CD4-positive, alpha-beta T cell (primary cell): ENCODE data around the gene FAM8A1. TPM values are rescaled to one million over a fixed set of nuclear protein-coding genes. Genes with fewer than 3 reads are reported as not detected.
A peak's percentile ranks its signal among the peaks of the same experiment; 100 is the strongest.
"Not testable (repeated sequence)": the region's sequence is repeated elsewhere in the genome, so short reads cannot be mapped to it uniquely, and the experiment has no call there.

Source experiments
- ATAC-seq: fragments of 200-7000 bp; cut with Tn5 transposase; one replicate; pipeline ENCODE4 v1.10.0; 2022; ENCODE audit warnings: mild to moderate bottlenecking; ENCODE audit not compliant: poor library complexity
- CTCF ChIA-PET: fragments of 350-600 bp; sonication (Branson Sonifier 250); formaldehyde crosslinking; loops from one replicate; lab custom pipeline; 2021; ENCODE audit warnings: antibody characterized with exemption, inconsistent platforms; lab: Charles Lee
- POLR2A ChIA-PET: fragments of 350-600 bp; sonication (Branson Sonifier 250); formaldehyde crosslinking; loops from one replicate; lab custom pipeline; 2021; ENCODE audit warnings: antibody characterized with exemption, inconsistent platforms; lab: Charles Lee
- DNase-seq, 14 experiments: peaks; one replicate each; pipeline ENCODE4 v3.0.0-alpha.2; 2013 to 2020; ENCODE audit warnings: mixed read lengths in 2 of 14
- H3K27ac ChIP-seq, 2 donors: one replicate each; pipeline versions ENCODE4 v1.5.1 to v1.7.0; 2013; ENCODE audit warnings: low read length in 2 of 2, low read depth in 1 of 2, mild to moderate bottlenecking in 1 of 2
- H3K27me3 ChIP-seq, 2 experiments: 1 replicate in 1 of 2; 2 replicates in 1 of 2; pipeline versions ENCODE4 v1.6.1 to v1.7.0; 2013; ENCODE audit warnings: low read length in 2 of 2, control low read depth in 1 of 2, mild to moderate bottlenecking in 1 of 2, moderate library complexity in 1 of 2; ENCODE audit not compliant: insufficient read depth in 2 of 2, control insufficient read depth in 1 of 2
- H3K36me3 ChIP-seq: one replicate; pipeline ENCODE4 v1.6.1; 2013; ENCODE audit warnings: low read length, control low read depth; ENCODE audit not compliant: insufficient read depth
- H3K4me1 ChIP-seq: one replicate; pipeline ENCODE4 v1.6.1; 2013; ENCODE audit warnings: low read length, control low read depth; ENCODE audit not compliant: insufficient read depth
- H3K4me3 ChIP-seq: one replicate; pipeline ENCODE4 v1.5.1; 2013; ENCODE audit warnings: mild to moderate bottlenecking, low read length, moderate library complexity
- H3K9me3 ChIP-seq, 2 experiments: 1 replicate in 1 of 2; 2 replicates in 1 of 2; pipeline versions ENCODE4 v1.6.1 to v1.7.0; 2013; ENCODE audit warnings: low read length in 2 of 2, mild to moderate bottlenecking in 2 of 2, control low read depth in 1 of 2, moderate library complexity in 1 of 2; ENCODE audit not compliant: control insufficient read depth in 1 of 2, insufficient read depth in 1 of 2
- H3K27ac Mint-ChIP-seq: one replicate; pipeline ENCODE4 v1.8.0; 2020; ENCODE audit warnings: mixed read lengths
- H3K27me3 Mint-ChIP-seq: one replicate; pipeline ENCODE4 v1.8.0; 2021; ENCODE audit warnings: mixed read lengths
- H3K36me3 Mint-ChIP-seq: one replicate; pipeline ENCODE4 v1.8.0; 2021; ENCODE audit warnings: low read depth, mixed read lengths
- H3K4me1 Mint-ChIP-seq: one replicate; pipeline ENCODE4 v1.8.0; 2021; ENCODE audit warnings: low read depth, mixed read lengths
- H3K4me3 Mint-ChIP-seq: one replicate; pipeline ENCODE4 v1.8.0; 2020; ENCODE audit warnings: mild to moderate bottlenecking, mixed read lengths
- H3K9me3 Mint-ChIP-seq: one replicate; pipeline ENCODE4 v1.8.0; 2020; ENCODE audit warnings: mixed read lengths
- intact Hi-C, 2 experiments: fragments of 100-400 bp; cut with DNase I in 1 of 2; cut with micrococcal nuclease in 1 of 2; formaldehyde crosslinking; loops; one replicate each; pipeline versions ENCODE4 v1.15.1 to v1.9.0; 2023 to 2025; cut with DNase I, micrococcal nuclease
- total RNA-seq, 174 experiments: library from RNA in 2 of 174; stranded (reverse) in 2 of 174; gene quantifications; one replicate each; pipeline ENCODE4 v1.2.3 and lab custom pipeline; 2021 to 2026
- TF ChIP-seq, protein P1 (sequence below): fragments of 200-600 bp; IDR thresholded peaks from one replicate; pipeline ENCODE4 v1.8.0; 2022; ENCODE audit warnings: antibody characterized with exemption, mild to moderate bottlenecking

Gene FAM8A1
- total RNA-seq, 2 experiments from 2014 or later = 31.4 to 31.9 TPM

DNA sequence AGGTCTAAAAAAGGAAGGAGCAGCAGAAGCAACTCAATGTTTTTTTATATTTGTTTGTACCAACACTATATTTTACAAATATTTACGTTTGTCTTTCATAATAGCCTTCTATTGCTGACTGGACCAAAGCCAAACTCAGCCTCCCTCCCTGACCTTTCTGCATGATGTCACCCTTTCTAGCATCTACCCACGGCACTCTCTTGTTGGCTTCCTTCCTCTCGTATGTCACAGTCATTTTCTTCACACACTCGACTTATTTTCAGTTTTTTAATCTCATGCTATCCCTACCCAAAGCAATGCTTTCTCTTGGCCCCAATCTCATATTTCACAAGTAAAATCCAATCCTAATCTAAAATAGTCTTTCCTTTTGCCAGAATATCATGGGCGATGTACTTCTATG is 16.3 kb upstream of the FAM8A1 start:
- Mint-ChIP-seq H3K36me3 (no peaks in the 10 kb centered on the region), H3K4me3 (no peak overlapping the region), H3K9me3 (no peaks in the 10 kb centered on the region), H3K27ac (peak overlapping the region; percentile 7), H3K4me1 (peaks cover 5% of the 10 kb centered on the region), H3K27me3 (peaks cover 5% of the 10 kb centered on the region)
- Histone ChIP-seq H3K36me3 (no peaks in the 10 kb centered on the region), H3K9me3 (peaks cover 0 to 3% of the 10 kb centered on the region in 2 experiments), H3K4me1 (peaks cover 3% of the 10 kb centered on the region), H3K4me3 (no peak overlapping the region), H3K27ac (no peak overlapping the region), H3K27me3 (peaks cover 0 to 4% of the 10 kb centered on the region in 2 experiments)
- DNase-seq (no peak), ATAC-seq (no peak)
- ChIA-PET CTCF (interaction anchor here (0.6 to 1.3 kb wide), 11 partner anchors 12 to 221 kb away, joined by 3 to 5 read pairs (median 4); partner anchors contain the start of gene FAM8A1), POLR2A (interaction anchor here (0.6 to 1.3 kb wide), 4 partner anchors 12 to 220 kb away, joined by 3 to 20 read pairs (median 4); partner anchors contain the start of genes FAM8A1 and NUP153)
- TF ChIP-seq, protein P1, sequence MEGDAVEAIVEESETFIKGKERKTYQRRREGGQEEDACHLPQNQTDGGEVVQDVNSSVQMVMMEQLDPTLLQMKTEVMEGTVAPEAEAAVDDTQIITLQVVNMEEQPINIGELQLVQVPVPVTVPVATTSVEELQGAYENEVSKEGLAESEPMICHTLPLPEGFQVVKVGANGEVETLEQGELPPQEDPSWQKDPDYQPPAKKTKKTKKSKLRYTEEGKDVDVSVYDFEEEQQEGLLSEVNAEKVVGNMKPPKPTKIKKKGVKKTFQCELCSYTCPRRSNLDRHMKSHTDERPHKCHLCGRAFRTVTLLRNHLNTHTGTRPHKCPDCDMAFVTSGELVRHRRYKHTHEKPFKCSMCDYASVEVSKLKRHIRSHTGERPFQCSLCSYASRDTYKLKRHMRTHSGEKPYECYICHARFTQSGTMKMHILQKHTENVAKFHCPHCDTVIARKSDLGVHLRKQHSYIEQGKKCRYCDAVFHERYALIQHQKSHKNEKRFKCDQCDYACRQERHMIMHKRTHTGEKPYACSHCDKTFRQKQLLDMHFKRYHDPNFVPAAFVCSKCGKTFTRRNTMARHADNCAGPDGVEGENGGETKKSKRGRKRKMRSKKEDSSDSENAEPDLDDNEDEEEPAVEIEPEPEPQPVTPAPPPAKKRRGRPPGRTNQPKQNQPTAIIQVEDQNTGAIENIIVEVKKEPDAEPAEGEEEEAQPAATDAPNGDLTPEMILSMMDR = no peak
- intact Hi-C loops = loop anchor here (1.0 to 10.0 kb wide), 6 partner anchors 16 to 571 kb away; partner anchors contain the start of genes FAM8A1 (in 1 of the 2), KDM1B (in 1 of the 2) and TPMT (in 1 of the 2)

DNA sequence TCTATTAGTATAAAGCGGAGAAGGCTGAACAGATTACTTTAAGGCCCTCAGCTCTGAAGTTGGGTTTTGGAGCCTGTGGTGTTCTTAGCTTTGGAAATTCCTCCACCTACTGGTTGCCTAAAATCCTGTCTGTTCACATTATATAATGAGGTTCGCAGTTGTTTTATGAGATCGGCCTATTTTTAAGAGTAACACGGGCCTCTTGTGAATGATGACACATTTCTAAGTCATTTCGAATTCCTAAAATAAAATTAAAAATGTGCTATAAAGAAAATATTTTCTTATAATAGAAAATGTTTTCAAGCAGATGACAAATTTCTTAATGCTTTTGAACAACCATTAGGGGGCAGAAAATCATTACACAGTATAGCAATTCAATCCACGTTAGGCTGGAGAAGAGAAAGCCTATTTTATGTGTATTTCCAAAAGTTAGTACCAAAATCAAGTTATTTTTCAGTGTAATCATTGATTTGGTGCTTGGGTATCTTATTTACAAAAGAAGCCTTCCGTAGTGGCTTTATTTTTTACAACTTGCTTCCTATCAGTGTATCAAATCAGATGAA is 15.8 kb upstream of the FAM8A1 start:
- peaks cover 10% of the 10 kb centered on the region for H3K4me1 Mint-ChIP-seq
- intact Hi-C loops = loop anchor here (1.0 to 10.0 kb wide), 5 partner anchors 16 to 570 kb away; partner anchors contain the start of genes FAM8A1 (in 1 of the 2), KDM1B (in 1 of the 2) and TPMT (in 1 of the 2)
- POLR2A ChIA-PET = interaction anchor here (0.6 to 1.5 kb wide), 5 partner anchors 12 to 220 kb away, joined by 3 to 20 read pairs (median 4); partner anchors contain the start of genes FAM8A1 and NUP153
- H3K27ac ChIP-seq = no peak overlapping the region
- CTCF ChIA-PET = interaction anchor here (0.6 to 1.3 kb wide), 11 partner anchors 11 to 221 kb away, joined by 3 to 5 read pairs (median 4); partner anchors contain the start of gene FAM8A1
- DNase-seq (peak in 4 of 14 experiments; percentile 17 to 70 (median 61)), ATAC-seq (peak; percentile 69)
- peaks cover 0 to 3% of the 10 kb centered on the region in 2 experiments for H3K9me3 ChIP-seq
- peaks cover 5% of the 10 kb centered on the region for H3K27me3 Mint-ChIP-seq
- TF ChIP-seq, protein P1 = peak; percentile 99
- H3K36me3 ChIP-seq = no peaks in the 10 kb centered on the region
- no peaks in the 10 kb centered on the region for H3K36me3 Mint-ChIP-seq
- H3K27me3 ChIP-seq = peaks cover 0 to 3% of the 10 kb centered on the region in 2 experiments
- H3K27ac Mint-ChIP-seq = peak overlapping the region; percentile 7
- no peaks in the 10 kb centered on the region for H3K9me3 Mint-ChIP-seq
- H3K4me3 ChIP-seq = no peak overlapping the region
- no peak overlapping the region for H3K4me3 Mint-ChIP-seq
- H3K4me1 ChIP-seq = peaks cover 5% of the 10 kb centered on the region

DNA sequence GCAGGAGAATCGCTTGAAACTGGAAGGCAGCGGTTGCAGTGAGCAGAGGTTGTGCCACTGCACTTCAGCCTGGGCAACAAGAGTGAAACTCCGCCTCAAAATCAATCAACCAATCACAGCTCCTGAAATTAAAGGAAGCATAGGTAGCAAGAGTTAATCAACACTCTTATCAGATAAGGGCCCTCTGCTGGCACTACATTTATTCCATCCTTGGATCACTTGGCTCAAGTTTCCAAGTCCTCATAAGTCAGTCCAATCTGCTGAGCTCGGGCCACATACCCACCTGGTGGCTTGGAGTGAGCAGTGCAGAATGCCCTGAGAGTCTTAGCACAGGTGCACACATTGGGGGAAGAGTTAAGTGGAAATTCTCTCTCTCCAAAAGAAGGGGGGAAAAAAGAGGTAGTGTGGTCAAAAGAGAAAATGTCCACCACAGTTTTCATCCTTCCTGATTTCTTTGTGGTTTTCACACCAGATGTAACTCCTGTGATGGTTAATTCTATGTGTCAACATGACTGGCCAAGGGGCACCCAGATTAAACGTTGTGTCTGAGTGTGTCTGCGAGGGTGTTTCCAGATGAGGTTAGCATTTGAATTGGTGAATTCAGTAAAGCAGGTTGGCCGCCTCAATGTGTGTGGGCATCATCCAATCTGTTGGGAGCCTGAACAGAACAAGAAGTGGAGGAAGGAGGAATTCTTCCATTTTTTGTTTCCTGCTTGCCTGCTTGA is 14.2 kb upstream of the FAM8A1 start:
- ChIA-PET CTCF (no interaction called here), POLR2A (interaction anchor here (1.5 kb wide), 1 partner anchor 47 kb away, joined by 3 read pairs; no protein-coding TSS in a partner anchor)
- Histone ChIP-seq H3K9me3 (peaks cover 0 to under 1% of the 10 kb centered on the region in 2 experiments), H3K36me3 (no peaks in the 10 kb centered on the region), H3K27me3 (no peaks in the 10 kb centered on the region), H3K4me3 (no peak overlapping the region), H3K4me1 (peaks cover 9% of the 10 kb centered on the region), H3K27ac (no peak overlapping the region)
- H3K36me3 Mint-ChIP-seq = no peaks in the 10 kb centered on the region
- no peaks in the 10 kb centered on the region for H3K9me3 Mint-ChIP-seq
- no peak overlapping the region for H3K27ac Mint-ChIP-seq
- H3K27me3 Mint-ChIP-seq = peaks cover 4% of the 10 kb centered on the region
- peaks cover 23% of the 10 kb centered on the region for H3K4me1 Mint-ChIP-seq
- DNase-seq (peak in 2 of 14 experiments; percentile 23 to 26), ATAC-seq (no peak)
- H3K4me3 Mint-ChIP-seq = no peak overlapping the region
- TF ChIP-seq, protein P1 = no peak
- intact Hi-C loops = loop anchor here (5.0 to 10.0 kb wide), 4 partner anchors 36 to 569 kb away; partner anchors contain the start of genes KDM1B (in 1 of the 2), NUP153 (in 1 of the 2) and TPMT (in 1 of the 2)

GRCh38 chr6:17586623-17587022 is 13.5 kb upstream of the FAM8A1 start:
- H3K36me3 Mint-ChIP-seq, H3K27me3 Mint-ChIP-seq, ATAC-seq, CTCF ChIA-PET, H3K4me3 Mint-ChIP-seq, H3K4me3 ChIP-seq, H3K4me1 ChIP-seq, H3K27me3 ChIP-seq, DNase-seq, H3K9me3 Mint-ChIP-seq, H3K36me3 ChIP-seq, H3K27ac ChIP-seq, H3K27ac Mint-ChIP-seq, H3K9me3 ChIP-seq, POLR2A ChIA-PET: not testable (repeated sequence)
- intact Hi-C loops = loop anchor here (5.0 to 10.0 kb wide), 4 partner anchors 36 to 568 kb away; partner anchors contain the start of genes KDM1B (in 1 of the 2), NUP153 (in 1 of the 2) and TPMT (in 1 of the 2)
- peaks cover 29% of the 10 kb centered on the region for H3K4me1 Mint-ChIP-seq
